ENCODE data around the gene RIPOR3. TPM values are rescaled to one million over a fixed set of nuclear protein-coding genes. Genes with fewer than 3 reads are reported as not detected.
"Not testable (repeated sequence)": the region's sequence is repeated elsewhere in the genome, so short reads cannot be mapped to it uniquely, and the experiment has no call there.

RIPOR3 gene
- total RNA-seq, 4 donors from 2014 or later = 1.8 to 12.7 (median 4.9) TPM

DNA sequence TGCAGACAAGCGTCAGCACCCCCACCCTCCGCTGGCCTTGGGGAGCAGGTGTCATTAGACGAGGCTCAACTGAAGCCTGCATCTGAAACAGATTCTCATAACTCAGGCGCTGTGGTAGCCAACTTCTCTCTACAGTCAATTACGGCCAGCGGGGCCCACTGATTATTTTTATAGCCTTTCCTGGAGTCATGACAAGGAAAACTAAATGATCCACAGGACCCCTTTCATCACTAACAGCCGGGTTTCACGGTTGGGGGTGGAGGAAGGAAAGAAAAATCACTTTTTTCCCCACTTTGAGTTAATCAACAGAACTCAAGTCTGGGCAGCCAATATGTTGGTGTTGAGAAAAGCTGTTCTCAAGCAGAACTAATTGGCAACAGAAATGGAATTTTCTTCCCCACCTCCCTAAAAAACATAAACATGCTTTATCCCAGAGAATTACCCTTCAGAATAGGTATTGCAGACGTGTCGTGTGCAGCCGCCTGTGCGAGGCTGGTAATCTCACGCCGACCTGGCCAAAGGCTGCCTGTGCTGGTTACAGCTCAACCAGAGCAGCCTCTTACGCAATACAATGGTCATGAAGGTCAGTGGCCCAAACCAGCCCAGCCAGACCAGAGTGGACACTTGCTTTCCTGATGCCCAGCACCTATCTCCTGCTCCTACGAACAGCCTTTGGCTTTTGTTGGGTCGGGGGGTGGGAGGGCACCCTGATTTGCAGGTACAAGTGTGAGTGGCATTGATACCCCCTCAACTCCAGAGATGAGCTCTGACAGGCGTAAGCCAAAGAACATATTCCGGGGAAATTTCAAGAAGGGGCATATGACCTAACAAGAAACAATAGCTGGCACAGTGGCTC, 11.0 kb downstream of the RIPOR3 start:
- no peak for TF ChIP-seq POLR2A (IDR thresholded peaks at IDR 0.05)
- TF ChIP-seq, protein P1, sequence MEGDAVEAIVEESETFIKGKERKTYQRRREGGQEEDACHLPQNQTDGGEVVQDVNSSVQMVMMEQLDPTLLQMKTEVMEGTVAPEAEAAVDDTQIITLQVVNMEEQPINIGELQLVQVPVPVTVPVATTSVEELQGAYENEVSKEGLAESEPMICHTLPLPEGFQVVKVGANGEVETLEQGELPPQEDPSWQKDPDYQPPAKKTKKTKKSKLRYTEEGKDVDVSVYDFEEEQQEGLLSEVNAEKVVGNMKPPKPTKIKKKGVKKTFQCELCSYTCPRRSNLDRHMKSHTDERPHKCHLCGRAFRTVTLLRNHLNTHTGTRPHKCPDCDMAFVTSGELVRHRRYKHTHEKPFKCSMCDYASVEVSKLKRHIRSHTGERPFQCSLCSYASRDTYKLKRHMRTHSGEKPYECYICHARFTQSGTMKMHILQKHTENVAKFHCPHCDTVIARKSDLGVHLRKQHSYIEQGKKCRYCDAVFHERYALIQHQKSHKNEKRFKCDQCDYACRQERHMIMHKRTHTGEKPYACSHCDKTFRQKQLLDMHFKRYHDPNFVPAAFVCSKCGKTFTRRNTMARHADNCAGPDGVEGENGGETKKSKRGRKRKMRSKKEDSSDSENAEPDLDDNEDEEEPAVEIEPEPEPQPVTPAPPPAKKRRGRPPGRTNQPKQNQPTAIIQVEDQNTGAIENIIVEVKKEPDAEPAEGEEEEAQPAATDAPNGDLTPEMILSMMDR (IDR thresholded peaks at IDR 0.05) = no peak
- no peak for DNase-seq (ENCODE audit: low spot score in 2 of 2)

DNA sequence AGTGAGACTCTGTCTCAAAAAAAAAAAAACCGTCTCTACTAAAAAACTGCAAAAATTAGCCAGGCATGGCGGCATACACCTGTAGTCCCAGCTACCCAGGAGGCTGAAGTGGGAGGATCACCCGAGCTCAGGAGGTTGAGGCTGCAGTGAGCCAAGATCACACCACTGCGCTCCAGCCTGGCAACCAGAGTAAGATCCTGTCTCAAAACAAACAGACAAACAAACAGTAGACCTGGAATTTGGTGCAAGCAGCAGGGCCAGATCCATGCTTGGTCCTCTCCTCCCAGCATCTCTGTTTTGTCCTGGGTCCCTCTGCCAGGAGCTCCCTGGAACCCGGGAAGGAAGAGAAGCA, 11.6 kb downstream of the RIPOR3 start:
- no peak for DNase-seq (ENCODE audit: low spot score in 2 of 2)
- intact Hi-C loops (cut with DNase I; ENCODE audit: low total_unique reads) = no loop called here

More for the DNA sequence above, 11.0 kb downstream of the RIPOR3 start:
- H3K4me3 ChIP-seq (ENCODE audit: low read depth, poor library complexity, severe bottlenecking) = no peak overlapping the region
- intact Hi-C loops (cut with DNase I; ENCODE audit: low total_unique reads) = no loop called here
- 76 to 84% methylated on average over 19 of the region's 19 CpGs for WGBS, 2 donors

DNA sequence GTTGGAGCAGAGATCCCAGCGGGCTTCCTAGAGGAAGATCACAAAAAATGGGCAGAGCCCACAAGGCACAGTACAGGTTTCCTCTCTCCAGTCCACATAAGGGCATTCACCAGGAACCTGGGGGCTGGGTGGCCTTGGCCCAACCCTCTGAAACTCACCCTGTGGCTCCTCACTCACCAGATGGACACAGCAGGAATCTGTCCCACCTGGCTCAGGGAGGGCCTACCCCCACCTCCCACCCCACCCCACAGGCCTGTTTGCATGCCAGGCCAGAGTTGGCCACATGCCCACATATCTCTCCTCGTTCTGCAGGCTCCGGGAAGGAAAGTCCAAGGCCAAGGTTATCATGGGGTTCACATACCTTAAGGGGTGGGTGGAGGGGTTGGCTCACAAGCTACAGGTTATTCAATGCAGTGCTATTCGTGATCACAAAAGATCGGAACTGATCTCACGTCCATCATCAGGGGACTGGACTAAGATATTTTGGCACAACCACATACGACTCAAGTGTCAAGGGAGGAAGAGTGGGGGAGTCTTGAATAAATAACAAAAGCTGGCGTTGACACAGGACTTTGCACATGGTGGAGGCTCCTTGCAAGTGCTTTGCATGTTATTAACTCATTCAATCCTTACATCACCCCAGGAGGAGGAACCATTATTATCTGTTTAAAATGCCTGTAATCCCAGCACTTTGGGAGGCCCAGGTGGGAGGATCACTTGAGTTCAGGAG, 13.0 kb downstream of the RIPOR3 start:
- 51 to 57% methylated on average over 8 of the region's 8 CpGs for WGBS, 2 donors

More for the DNA sequence above, 11.6 kb downstream of the RIPOR3 start:
- TF ChIP-seq, protein P1 (IDR thresholded peaks at IDR 0.05) = no peak
- TF ChIP-seq POLR2A (IDR thresholded peaks at IDR 0.05) = no peak
- H3K4me3 ChIP-seq (ENCODE audit: low read depth, poor library complexity, severe bottlenecking) = no peak overlapping the region
- whole genome bisulfite sequencing, 2 donors = 61 to 68% methylated on average over 5 of the region's 5 CpGs

DNA sequence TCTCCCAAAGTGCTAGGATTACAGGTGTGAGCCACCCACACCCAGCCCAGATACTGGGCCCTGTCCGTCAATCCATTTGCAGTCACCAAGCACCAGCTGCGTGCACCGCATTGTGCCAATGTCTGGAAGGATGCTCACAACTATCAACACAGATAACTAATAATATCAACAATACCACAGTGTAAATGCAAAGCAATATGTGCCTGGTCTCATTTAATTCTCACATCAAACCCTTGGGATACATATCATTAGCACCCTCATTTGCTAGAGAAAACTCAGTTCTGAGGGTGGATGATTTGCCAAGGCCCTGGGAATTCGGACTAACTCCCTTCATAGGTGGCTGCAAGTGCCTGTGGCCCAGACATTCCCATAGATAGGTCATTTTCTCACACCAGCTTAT, 14.5 kb downstream of the RIPOR3 start:
- DNase-seq (ENCODE audit: low spot score in 2 of 2) = no peak
- intact Hi-C loops (cut with DNase I; ENCODE audit: low total_unique reads) = no loop called here
- TF ChIP-seq, protein P1 (IDR thresholded peaks at IDR 0.05) = no peak
- TF ChIP-seq POLR2A (IDR thresholded peaks at IDR 0.05) = no peak
- H3K4me3 ChIP-seq (ENCODE audit: low read depth, poor library complexity, severe bottlenecking) = no peak overlapping the region
- 94 to 98% methylated on average over 4 of the region's 4 CpGs for WGBS, 2 donors

More for the DNA sequence above, 13.0 kb downstream of the RIPOR3 start:
- H3K4me3 ChIP-seq (ENCODE audit: low read depth, poor library complexity, severe bottlenecking) = no peak overlapping the region
- DNase-seq (ENCODE audit: low spot score in 2 of 2) = no peak
- intact Hi-C loops (cut with DNase I; ENCODE audit: low total_unique reads) = no loop called here
- TF ChIP-seq POLR2A (IDR thresholded peaks at IDR 0.05) = no peak
- TF ChIP-seq, protein P1 (IDR thresholded peaks at IDR 0.05) = peak in 1 of 3 donors; percentile 42

DNA sequence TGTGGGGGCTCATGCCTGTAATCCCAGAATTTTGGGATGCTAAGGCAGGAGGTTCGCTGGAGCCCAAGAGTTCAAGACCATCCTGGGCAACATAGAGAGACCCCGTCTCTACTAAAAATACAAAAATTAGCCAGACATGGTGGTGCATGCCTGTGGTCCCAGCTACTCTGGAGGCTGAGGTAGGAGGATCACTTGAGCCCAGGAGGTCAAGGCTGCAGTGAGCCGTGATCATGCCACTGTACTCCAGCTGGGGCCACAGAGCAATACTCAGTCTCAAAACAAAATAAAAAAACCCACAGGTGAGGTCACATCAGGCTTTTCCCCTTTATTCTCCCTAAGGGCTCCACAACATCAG, 15.0 kb downstream of the RIPOR3 start:
- intact Hi-C loops (cut with DNase I; ENCODE audit: low total_unique reads); DNase-seq (ENCODE audit: low spot score in 2 of 2); H3K4me3 ChIP-seq (ENCODE audit: low read depth, poor library complexity, severe bottlenecking): not testable (repeated sequence)
- WGBS, 2 donors = 93 to 98% methylated on average over 3 of the region's 3 CpGs

DNA sequence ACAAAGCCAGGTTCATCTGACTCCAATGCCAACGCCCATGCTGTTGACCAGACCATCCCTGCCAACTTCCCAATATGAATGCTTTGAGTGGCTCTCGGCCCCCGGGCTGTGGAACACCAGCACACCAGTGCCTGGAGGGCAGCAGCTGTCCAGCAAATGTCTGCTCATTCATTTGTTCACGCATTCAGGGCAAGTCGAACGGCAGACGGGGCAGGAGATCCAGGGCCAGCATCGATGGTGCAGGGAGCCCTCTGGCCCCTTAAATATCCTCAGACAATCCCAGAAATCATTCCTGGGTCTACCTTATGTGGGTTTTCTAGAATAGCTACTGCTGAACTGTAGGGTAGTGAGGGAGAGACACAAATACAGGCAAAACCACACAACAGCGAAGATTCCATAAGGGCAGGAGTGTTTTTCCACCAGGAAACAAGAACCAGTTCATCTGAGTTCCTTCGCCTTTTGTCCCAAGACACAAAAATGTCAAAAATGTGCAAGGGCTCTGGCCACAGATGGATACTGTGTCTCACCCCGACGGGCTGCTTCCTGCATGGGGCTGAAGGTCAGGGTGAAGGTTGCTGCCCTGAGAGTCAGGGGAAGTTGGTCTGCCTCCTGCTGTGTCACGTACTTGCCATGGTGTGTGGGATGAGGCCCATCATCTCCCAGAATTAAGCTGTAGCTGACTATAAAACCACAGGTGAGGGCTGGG, 15.5 kb downstream of the RIPOR3 start:
- 63 to 71% methylated on average over 13 of the region's 13 CpGs for WGBS, 2 donors
- H3K4me3 ChIP-seq (ENCODE audit: low read depth, poor library complexity, severe bottlenecking) = no peak overlapping the region
- TF ChIP-seq POLR2A (IDR thresholded peaks at IDR 0.05) = no peak
- TF ChIP-seq, protein P1 (IDR thresholded peaks at IDR 0.05) = no peak
- intact Hi-C loops (cut with DNase I; ENCODE audit: low total_unique reads) = no loop called here
- no peak for DNase-seq (ENCODE audit: low spot score in 2 of 2)

Data from lower leg skin (tissue), 4 donors.